SU-DHL-6 (cell line): ENCODE results near the gene GMIP.

Experiments
- H2AFZ ChIP-seq: fragments of 200-600 bp; sonication (generic); 2 replicates; pipeline ENCODE4 v1.6.1; 2014; ENCODE audit warnings: low read depth, mild to moderate bottlenecking, moderate library complexity, mixed read lengths, antibody characterized with exemption, low read length; ENCODE audit not compliant: severe bottlenecking
- H3F3A ChIP-seq: fragments of 200-600 bp; shearing (Covaris generic); 2 replicates; pipeline ENCODE4 v1.6.0; 2016; ENCODE audit warnings: antibody characterized with exemption, mild to moderate bottlenecking; ENCODE audit not compliant: insufficient read depth
- H3K27ac ChIP-seq: fragments of 200-600 bp; sonication (generic); 2 replicates; pipeline ENCODE4 v1.5.1; 2016; ENCODE audit warnings: low read depth, mild to moderate bottlenecking, low read length, moderate library complexity, mixed read lengths
- H3K27me3 ChIP-seq: fragments of 200-600 bp; sonication (generic), shearing (Covaris generic); 2 replicates; pipeline ENCODE4 v1.6.0; 2014; ENCODE audit warnings: mild to moderate bottlenecking, low read length
- H3K36me3 ChIP-seq: fragments of 200-600 bp; sonication (generic); 2 replicates; pipeline ENCODE4 v1.6.1; 2014; ENCODE audit warnings: mild to moderate bottlenecking, low read length, mixed read lengths
- H3K4me2 ChIP-seq: fragments of 300-600, 200-600 bp; shearing (Covaris generic), sonication (generic); 2 replicates; pipeline ENCODE4 v1.6.0; 2014; ENCODE audit warnings: low read length, low read depth, mild to moderate bottlenecking; ENCODE audit not compliant: poor library complexity, severe bottlenecking
- H3K4me3 ChIP-seq: fragments of 200-600 bp; sonication (generic); 2 replicates; pipeline ENCODE4 v1.5.1; 2014; ENCODE audit warnings: antibody characterized with exemption, low read length, mild to moderate bottlenecking, mixed read lengths; ENCODE audit not compliant: insufficient read depth, poor library complexity, severe bottlenecking
- H3K79me2 ChIP-seq: fragments of 200-600 bp; sonication (generic); 2 replicates; pipeline ENCODE4 v1.6.1; 2014; ENCODE audit warnings: mild to moderate bottlenecking, low read length, moderate library complexity; ENCODE audit not compliant: insufficient read depth
- H3K9ac ChIP-seq: fragments of 200-600 bp; sonication (generic); 2 replicates; pipeline ENCODE4 v1.7.0; 2014; ENCODE audit warnings: mild to moderate bottlenecking, low read length
- H3K9me2 ChIP-seq: fragments of 200-600 bp; sonication (generic); replicated peaks from 2 replicates; pipeline ENCODE4 v1.6.1; 2014; ENCODE audit warnings: low read length; ENCODE audit not compliant: insufficient read depth
- H3K9me3 ChIP-seq: fragments of 200-600 bp; sonication (generic); 2 replicates; pipeline ENCODE4 v1.6.1; 2014; ENCODE audit warnings: low read length, mixed read lengths; ENCODE audit not compliant: insufficient read depth
- H4K20me1 ChIP-seq: fragments of 200-600 bp; sonication (generic); 2 replicates; pipeline ENCODE4 v1.6.1; 2014; ENCODE audit warnings: low read depth, mild to moderate bottlenecking, antibody characterized with exemption, low read length, moderate library complexity, mixed read lengths
- EZH2phosphoT487 ChIP-seq: fragments of 200-600 bp; sonication (generic), shearing (Covaris generic); conservative IDR thresholded peaks from 2 replicates; pipeline ENCODE4 v1.6.1; 2018; ENCODE audit warnings: mild to moderate bottlenecking, antibody characterized with exemption, low read length, moderate library complexity, mixed read lengths
- TF ChIP-seq, protein P1 (sequence below): fragments of 200-600 bp; sonication (generic); IDR thresholded peaks from one replicate; pipeline ENCODE4 v1.5.1; 2017; ENCODE audit warnings: antibody characterized with exemption, mild to moderate bottlenecking, low read length, moderate library complexity; ENCODE audit not compliant: insufficient read depth, poor library complexity, severe bottlenecking

Gene GMIP

DNA sequence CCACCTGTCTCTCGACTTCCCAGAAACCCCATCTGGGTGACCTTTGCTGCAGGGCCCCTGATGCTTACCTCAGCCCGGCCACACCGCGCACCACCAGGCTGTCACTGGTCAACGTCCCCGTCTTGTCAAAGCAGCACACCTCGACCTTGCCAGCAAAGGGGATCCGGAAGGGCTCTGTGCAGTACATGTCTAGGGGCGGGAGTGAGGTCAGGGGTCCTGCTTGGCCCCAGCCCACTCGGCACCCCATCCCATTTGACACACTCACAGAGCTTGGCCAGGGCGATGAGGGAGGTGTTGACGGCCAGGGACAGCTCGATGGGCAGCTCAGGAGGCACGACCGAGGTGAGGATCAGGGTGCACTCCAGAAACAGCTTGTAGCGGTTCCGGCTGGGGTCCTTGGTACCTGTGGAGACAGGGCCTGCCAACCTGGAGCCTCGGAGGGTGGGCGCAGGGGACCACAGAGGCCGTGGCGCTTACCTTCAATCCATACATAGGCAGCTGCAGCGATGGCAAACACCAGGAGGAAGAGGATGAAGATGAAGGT lies 11.7 kb upstream of the GMIP start:
- Histone ChIP-seq H3K27ac (no peak overlapping the region), H3K27me3 (no peaks in the 10 kb centered on the region), H3K4me3 (no peak overlapping the region), H3K36me3 (0 out of 2 replicates have a peak, but pooled peaks cover 9% of the 10 kb centered on the region), H3F3A (no peaks in the 10 kb centered on the region), H3K9me3 (no peaks in the 10 kb centered on the region), H4K20me1 (no peaks in the 10 kb centered on the region), H3K4me2 (no peak overlapping the region), H3K79me2 (peaks cover 7% of the 10 kb centered on the region), H3K9ac (no peak overlapping the region), H3K9me2 (no peaks in the 10 kb centered on the region), H2AFZ (no peak overlapping the region)
- no peak for TF ChIP-seq EZH2phosphoT487
- TF ChIP-seq, protein P1, sequence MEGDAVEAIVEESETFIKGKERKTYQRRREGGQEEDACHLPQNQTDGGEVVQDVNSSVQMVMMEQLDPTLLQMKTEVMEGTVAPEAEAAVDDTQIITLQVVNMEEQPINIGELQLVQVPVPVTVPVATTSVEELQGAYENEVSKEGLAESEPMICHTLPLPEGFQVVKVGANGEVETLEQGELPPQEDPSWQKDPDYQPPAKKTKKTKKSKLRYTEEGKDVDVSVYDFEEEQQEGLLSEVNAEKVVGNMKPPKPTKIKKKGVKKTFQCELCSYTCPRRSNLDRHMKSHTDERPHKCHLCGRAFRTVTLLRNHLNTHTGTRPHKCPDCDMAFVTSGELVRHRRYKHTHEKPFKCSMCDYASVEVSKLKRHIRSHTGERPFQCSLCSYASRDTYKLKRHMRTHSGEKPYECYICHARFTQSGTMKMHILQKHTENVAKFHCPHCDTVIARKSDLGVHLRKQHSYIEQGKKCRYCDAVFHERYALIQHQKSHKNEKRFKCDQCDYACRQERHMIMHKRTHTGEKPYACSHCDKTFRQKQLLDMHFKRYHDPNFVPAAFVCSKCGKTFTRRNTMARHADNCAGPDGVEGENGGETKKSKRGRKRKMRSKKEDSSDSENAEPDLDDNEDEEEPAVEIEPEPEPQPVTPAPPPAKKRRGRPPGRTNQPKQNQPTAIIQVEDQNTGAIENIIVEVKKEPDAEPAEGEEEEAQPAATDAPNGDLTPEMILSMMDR, result no peak

DNA sequence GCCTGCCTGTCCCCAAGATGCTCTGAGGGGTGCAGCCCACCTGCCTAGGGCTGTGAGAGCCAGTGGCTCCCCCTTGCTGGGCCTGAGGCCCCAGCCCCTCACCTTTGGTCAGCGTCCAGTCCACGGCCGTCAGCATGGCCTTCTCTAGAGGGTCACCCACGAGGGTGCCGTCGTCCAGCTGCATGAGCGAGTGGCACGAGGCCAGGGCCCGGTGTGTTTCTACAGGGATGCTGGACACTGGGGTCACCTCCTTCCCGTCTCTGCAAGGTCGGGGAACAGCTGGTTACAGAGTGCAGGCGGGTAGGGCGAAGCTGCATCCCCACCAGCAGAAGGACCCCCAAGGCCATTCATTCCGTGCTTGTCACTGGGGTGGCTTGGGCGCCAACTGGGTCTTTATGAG lies 11.0 kb upstream of the GMIP start:
- H3K9me3 ChIP-seq, result no peaks in the 10 kb centered on the region
- 0 out of 2 replicates have a peak, but pooled peaks cover 9% of the 10 kb centered on the region for H3K36me3 ChIP-seq
- H3K9ac ChIP-seq, result no peak overlapping the region
- no peak overlapping the region for H2AFZ ChIP-seq
- H3K4me3 ChIP-seq, result no peak overlapping the region
- 0 out of 2 replicates have a peak, but pooled peaks cover under 1% of the 10 kb centered on the region for H3K79me2 ChIP-seq
- no peak overlapping the region for H3K4me2 ChIP-seq
- no peaks in the 10 kb centered on the region for H3K9me2 ChIP-seq
- H3K27me3 ChIP-seq, result no peaks in the 10 kb centered on the region
- no peaks in the 10 kb centered on the region for H3F3A ChIP-seq
- H4K20me1 ChIP-seq, result no peaks in the 10 kb centered on the region
- H3K27ac ChIP-seq, result no peak overlapping the region
- no peak for TF ChIP-seq EZH2phosphoT487
- TF ChIP-seq, protein P1, result no peak

DNA sequence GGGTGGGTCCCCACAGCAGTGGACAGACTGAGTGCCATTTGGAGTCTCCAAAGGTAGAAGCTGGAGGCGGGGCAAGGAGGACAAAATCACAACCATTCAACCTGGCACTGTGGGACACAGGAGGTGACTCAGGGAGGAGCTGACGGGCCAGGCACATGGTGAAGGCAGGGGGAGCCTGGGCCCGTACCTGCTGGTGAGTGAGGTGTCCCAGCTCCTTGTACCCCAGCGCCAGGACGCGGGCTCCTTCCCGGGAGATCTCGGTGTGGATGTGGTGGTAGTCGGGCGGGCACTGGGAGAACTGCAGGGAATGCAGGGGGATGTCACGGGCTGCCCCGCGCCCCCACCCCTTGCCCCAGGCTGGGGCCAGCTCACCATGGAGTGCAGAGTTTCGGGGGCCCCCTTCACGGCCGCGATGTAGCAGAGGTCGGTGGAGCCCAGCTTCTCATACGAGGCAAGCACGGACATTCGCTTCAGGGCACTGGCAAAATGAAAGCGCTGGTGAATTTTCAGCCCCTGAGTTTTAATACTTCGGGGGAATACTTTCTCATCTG lies 10.2 kb upstream of the GMIP start:
- Histone ChIP-seq H3K4me2 (no peak overlapping the region), H3K4me3 (no peak overlapping the region), H4K20me1 (no peaks in the 10 kb centered on the region), H3K79me2 (no peaks in the 10 kb centered on the region), H3K9me3 (no peaks in the 10 kb centered on the region), H3K9ac (no peak overlapping the region), H2AFZ (no peak overlapping the region), H3K27ac (no peak overlapping the region), H3K9me2 (no peaks in the 10 kb centered on the region), H3F3A (no peaks in the 10 kb centered on the region), H3K27me3 (no peaks in the 10 kb centered on the region), H3K36me3 (0 out of 2 replicates have a peak, but pooled peaks cover 9% of the 10 kb centered on the region)
- TF ChIP-seq, protein P1, result no peak
- TF ChIP-seq EZH2phosphoT487, result no peak
